ENCODE measurements around the gene TREH. TPM values are rescaled to one million over a fixed set of nuclear protein-coding genes. Genes with fewer than 3 reads are reported as not detected.
A peak's percentile ranks its signal among the peaks of the same experiment; 100 is the strongest.
"Not testable (repeated sequence)": the region's sequence is repeated elsewhere in the genome, so short reads cannot be mapped to it uniquely, and the experiment has no call there.

Gene TREH
- total RNA-seq, 1 experiment from 2014 or later: not detected

GRCh38 chr11:118697346-118697745 is 17.9 kb upstream of the TREH start:
- DNase-seq (ENCODE audit: extremely low read depth, low read depth): no peak

DNA sequence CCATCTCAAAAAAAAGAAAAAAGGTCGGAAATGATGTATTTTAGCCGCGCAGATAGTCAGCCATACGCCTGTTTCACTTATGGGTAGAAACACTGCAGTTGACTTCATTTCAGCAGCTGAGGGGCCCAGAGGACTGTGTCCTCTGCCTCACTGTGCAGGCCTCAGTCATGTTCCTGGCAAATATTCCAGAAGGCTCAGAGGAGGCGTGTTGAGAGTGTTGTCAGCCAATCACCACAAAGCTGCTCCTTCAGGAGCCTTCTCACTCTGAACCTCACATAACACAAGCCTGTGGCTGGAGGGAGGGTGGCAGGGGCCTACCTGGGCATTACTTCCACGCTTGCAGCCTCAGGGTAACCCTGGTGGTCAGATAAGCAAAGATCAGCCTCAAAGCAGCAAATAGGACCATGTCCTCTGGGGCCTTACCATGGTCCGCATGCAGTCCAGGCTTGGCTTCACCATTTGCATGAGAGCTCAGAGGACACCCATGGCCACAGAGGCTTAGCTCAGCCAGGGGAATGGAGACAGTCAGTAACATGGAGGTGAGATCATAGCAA is 17.3 kb upstream of the TREH start:
- DNase-seq (ENCODE audit: extremely low read depth, low read depth): no peak

DNA sequence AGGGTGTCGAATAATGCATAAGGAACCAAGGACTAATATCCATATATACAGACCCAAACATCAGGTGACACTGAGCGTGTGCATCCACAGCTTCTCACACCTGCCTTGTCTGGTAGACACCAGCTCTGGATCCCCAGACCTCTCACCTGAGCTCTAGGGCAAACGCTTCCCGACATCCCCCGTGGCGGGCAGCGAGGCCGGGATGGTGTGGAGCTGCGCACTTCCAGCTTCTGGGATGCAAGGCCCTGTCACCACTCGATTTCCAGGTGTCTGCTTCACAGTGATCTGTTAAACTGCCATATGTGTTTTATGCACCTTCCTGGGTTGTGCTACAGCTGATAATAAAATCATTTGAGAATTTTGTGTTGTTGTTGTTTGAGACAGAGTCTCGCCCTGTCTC is 15.3 kb upstream of the TREH start:
- DNase-seq (ENCODE audit: extremely low read depth, low read depth): no peak

- no peak for DNase-seq (ENCODE audit: extremely low read depth, low read depth)
Measured at GRCh38 chr11:118694185-118694584, 14.7 kb upstream of the TREH start.

- DNase-seq (ENCODE audit: extremely low read depth, low read depth): no peak
Measured at GRCh38 chr11:118691926-118692830, 12.7 kb upstream of the TREH start.

GRCh38 chr11:118690553-118691304 is 11.3 kb upstream of the TREH start:
- no peak for DNase-seq (ENCODE audit: extremely low read depth, low read depth)

- DNase-seq (ENCODE audit: extremely low read depth, low read depth): peak; percentile 91
Measured at GRCh38 chr11:118689852-118690552, 10.6 kb upstream of the TREH start.

GRCh38 chr11:118689503-118689851 is 10.0 kb upstream of the TREH start:
- DNase-seq (ENCODE audit: extremely low read depth, low read depth): no peak

- DNase-seq (ENCODE audit: extremely low read depth, low read depth): no peak
Measured at GRCh38 chr11:118688851-118689502, 9.5 kb upstream of the TREH start.

GRCh38 chr11:118688339-118688738 is 8.9 kb upstream of the TREH start:
- DNase-seq (ENCODE audit: extremely low read depth, low read depth): not testable (repeated sequence)

- no peak for DNase-seq (ENCODE audit: extremely low read depth, low read depth)
Measured at GRCh38 chr11:118687906-118688305, 8.5 kb upstream of the TREH start.

DNA sequence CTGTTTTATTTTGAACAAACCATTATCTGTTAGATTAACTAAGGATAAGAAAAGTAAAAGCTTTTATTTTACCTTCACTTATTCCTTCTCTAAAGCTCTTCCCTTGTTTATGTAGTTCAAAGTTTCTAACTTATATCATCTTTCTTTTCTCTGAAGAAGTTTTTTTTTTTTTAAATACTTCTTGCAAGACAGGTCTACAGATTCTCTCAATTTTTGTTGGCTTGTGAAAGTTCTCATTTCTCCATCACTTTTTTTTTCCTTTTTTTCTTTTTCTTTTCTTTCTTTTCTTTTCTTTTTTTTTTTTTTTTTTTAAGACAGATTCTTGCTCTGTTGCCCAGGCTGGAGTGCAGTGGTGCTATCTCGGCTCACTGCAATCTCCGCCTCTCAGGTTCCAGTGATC is 4.7 kb upstream of the TREH start:
- DNase-seq (ENCODE audit: extremely low read depth, low read depth): no peak

- not testable (repeated sequence) for DNase-seq (ENCODE audit: extremely low read depth, low read depth)
Measured at GRCh38 chr11:118682939-118683338, 3.5 kb upstream of the TREH start.

DNA sequence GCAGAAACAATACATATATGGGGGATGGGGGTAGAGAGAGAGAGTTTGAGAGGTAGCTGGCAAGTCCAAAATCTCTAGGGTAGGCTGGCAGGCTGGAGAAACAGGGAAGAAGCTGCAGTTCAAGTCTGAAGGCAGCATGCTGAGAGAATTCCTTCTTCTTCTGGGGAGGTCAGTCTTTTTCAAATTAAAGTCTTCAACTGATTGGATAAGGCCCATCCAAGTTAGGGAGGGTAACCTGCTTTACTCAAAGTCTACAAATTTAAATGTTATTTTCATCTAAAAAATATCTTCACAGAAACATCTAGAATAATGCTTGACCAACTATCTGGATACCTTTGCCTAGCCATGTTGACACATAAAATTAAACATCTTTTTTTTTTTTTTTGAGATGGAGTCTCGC is 2.9 kb upstream of the TREH start:
- no peak for DNase-seq (ENCODE audit: extremely low read depth, low read depth)

DNA sequence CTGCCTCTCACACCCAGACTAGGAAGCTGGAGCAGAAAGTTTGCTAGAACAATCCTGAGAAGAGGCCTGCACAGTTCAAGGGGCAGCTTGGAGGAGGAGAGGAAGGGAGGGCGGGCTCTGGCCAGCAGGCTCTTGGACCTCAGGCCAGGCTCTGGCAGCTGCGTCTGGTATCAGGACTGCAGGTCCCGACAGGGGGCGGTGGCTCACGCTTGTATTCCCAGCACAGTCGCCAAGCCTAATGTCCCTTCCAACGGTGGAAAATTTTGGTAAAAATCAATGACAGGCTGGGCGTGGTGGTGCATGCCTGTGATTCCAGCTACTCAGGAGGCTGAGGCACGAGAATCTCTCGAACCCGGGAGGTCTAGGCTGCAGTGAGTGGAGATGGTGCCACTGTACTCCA is 542 bp downstream of the TREH start:
- DNase-seq (ENCODE audit: extremely low read depth, low read depth): not testable (repeated sequence)

DNA sequence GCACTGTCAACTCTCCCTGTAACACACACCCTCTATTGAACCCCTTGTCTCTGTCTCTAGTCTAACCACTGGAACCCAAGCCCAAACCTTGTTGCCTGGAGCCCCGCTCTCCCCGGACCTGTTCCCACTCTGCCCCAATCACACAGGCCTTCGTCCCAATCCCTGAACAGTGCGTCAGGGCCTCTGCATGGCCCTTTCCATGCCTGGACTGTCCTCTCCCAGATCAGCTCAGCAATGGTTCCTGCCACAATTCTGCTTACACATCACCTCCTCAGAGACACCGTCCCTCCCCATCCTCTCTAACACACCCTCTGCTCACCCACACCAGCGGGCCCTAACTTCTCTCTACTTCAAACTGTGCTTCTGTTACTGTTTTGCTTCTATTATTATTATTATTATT is 1.5 kb downstream of the TREH start:
- no peak for DNase-seq (ENCODE audit: extremely low read depth, low read depth)

- DNase-seq (ENCODE audit: extremely low read depth, low read depth): no peak
Measured at GRCh38 chr11:118674082-118674435, 5.4 kb downstream of the TREH start.

- no peak for DNase-seq (ENCODE audit: extremely low read depth, low read depth)
Measured at GRCh38 chr11:118673361-118674081, 5.9 kb downstream of the TREH start.

DNA sequence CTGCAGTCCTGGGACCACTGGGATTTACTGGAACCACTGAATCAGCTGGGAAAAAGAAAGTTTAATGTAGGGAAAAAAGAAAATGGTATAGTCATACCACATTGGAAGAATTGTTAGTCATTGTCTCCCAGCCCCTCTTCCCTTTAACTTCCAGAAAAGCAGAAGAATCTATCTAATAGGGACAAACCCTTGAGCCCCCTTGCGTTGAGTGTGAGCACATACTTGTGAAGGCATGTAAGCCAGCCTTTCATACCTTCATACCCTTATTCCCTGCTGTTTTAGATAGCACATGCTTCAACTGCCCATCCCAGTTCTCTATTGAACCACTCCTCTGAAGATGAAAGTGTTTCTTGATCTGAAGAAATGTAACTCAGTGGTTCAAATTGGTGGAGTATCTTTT is 6.6 kb downstream of the TREH start:
- DNase-seq (ENCODE audit: extremely low read depth, low read depth): no peak

GRCh38 chr11:118671254-118671653 is 8.2 kb downstream of the TREH start:
- DNase-seq (ENCODE audit: extremely low read depth, low read depth): no peak
